Measurements from ENCODE around the gene TEX9.
"Not testable (repeated sequence)": the region's sequence is repeated elsewhere in the genome, so short reads cannot be mapped to it uniquely, and the experiment has no call there.

The TEX9 gene

DNA sequence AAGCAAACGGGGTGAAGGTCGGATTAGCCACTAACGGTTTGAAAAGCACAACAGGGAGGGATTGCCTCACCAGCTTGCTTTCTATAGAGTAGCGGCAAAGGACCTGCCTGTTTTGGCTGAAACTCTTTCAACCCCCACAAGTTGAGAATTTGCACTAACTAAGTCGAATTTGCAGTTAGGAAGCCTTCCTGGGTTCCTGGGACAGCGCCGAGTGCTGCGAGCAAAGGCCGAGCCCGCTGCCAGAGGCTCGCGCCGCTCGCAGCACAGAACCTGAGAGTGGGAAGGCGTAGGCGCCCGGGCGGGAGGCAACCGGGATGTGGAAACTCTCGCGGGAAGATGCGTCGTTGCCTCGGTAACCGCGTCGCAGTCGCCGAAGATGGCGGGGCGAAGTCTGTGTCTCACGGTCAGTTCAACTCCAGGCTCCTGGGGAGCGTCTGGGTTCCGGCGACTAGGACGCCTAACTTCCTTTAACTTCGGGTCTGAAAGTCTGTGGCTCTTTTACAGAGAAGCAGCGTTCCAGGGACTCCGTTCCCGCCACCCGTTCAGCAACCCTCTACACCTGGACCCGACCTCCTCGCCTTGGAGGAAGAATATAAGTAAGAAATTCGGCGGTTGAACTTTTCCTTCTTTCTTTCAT lies at the start of gene TEX9:
Gene TEX9 (plus strand): TSS at position 352 of the 637 bp plus-strand sequence. CDS start 25 bp downstream, at position 377.
- Mint-ChIP-seq H3K36me3 (ENCODE audit: low read depth) (no peaks in the 10 kb centered on the region), H3K4me1 (peaks cover 15% of the 10 kb centered on the region), H3K27ac (peak within 1 kb of the TSS; percentile 56 to 85 (median 78)), H3K9me3 (peaks cover 10% of the 10 kb centered on the region), H3K4me3 (peak within 1 kb of the TSS; percentile 81 to 99 (median 92)), H3K27me3 (ENCODE audit: low read depth) (peaks cover 3% of the 10 kb centered on the region)
- TF ChIP-seq, protein P1, sequence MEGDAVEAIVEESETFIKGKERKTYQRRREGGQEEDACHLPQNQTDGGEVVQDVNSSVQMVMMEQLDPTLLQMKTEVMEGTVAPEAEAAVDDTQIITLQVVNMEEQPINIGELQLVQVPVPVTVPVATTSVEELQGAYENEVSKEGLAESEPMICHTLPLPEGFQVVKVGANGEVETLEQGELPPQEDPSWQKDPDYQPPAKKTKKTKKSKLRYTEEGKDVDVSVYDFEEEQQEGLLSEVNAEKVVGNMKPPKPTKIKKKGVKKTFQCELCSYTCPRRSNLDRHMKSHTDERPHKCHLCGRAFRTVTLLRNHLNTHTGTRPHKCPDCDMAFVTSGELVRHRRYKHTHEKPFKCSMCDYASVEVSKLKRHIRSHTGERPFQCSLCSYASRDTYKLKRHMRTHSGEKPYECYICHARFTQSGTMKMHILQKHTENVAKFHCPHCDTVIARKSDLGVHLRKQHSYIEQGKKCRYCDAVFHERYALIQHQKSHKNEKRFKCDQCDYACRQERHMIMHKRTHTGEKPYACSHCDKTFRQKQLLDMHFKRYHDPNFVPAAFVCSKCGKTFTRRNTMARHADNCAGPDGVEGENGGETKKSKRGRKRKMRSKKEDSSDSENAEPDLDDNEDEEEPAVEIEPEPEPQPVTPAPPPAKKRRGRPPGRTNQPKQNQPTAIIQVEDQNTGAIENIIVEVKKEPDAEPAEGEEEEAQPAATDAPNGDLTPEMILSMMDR (IDR thresholded peaks at IDR 0.05; ENCODE audit: unreplicated experiment in 3 of 3): no peak

DNA sequence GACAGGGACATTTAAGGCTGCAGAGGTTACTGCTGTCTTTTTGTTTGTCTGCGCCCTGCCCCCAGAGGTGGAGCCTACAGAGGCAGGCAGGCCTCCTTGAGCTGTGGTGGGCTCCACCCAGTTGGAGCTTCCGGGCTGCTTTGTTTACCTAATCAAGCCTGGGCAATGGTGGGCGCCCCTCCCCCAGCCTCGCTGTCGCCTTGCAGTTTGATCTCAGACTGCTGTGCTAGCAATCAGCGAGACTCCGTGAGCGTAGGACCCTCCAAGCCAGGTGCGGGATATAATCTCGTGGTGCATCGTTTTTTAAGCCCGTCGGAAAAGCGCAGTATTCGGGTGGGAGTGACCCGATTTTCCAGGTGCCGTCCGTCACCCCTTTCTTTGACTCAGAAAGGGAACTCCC lies 48.7 kb upstream of the TEX9 start:
- H3K9me3 Mint-ChIP-seq: peaks cover 16% of the 10 kb centered on the region
- H3K27ac Mint-ChIP-seq; H3K4me3 Mint-ChIP-seq; H3K36me3 Mint-ChIP-seq (ENCODE audit: low read depth); H3K27me3 Mint-ChIP-seq (ENCODE audit: low read depth); H3K4me1 Mint-ChIP-seq: not testable (repeated sequence)

DNA sequence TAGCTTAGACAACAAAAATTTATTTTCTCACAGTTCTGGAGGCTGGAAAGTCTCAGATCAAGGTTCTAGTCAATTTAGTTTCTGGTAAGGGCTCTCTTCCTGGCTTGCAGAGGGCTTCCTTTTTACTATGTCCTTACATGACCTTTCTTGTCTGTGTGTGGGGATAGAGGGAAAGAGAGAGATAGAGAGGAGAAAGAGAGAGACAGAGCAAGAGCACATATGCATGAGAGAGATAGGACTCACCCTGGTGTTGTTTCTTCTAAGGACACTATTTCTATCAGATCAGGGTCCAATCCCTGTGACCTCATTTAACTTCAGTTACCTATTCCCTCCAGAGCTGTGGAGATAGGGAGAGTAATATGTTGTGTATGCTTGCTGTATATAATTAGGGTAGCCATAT lies 44.9 kb upstream of the TEX9 start:
- no peaks in the 10 kb centered on the region for H3K4me1 Mint-ChIP-seq
- H3K9me3 Mint-ChIP-seq: peaks cover 16% of the 10 kb centered on the region
- peaks cover 6% of the 10 kb centered on the region for H3K36me3 Mint-ChIP-seq (ENCODE audit: low read depth)

DNA sequence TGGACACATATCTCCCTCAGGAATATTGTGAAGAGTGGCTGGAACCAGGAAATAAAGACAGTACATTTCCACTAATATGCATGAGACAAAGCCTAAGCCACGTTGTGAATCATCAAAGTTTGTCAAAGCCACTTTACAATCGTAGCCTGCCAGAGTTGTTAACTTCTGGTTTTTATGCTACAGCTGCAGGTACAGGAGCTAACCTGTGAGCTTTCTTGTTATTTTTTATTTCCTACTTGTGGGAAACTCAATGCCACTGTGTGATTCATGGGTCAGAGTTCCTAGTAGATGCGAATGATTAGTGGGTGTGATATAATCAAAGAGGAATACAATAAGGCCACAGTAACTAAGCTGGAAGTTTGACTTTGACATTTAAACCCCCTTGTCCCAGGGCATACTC lies 44.4 kb upstream of the TEX9 start:
- peaks cover 6% of the 10 kb centered on the region for H3K36me3 Mint-ChIP-seq (ENCODE audit: low read depth)
- H3K27ac Mint-ChIP-seq: no peak overlapping the region

More for the DNA sequence above, 44.9 kb upstream of the TEX9 start:
- Mint-ChIP-seq H3K4me3 (no peak overlapping the region), H3K27ac (no peak overlapping the region), H3K27me3 (ENCODE audit: low read depth) (no peaks in the 10 kb centered on the region)
- TF ChIP-seq, protein P1 (IDR thresholded peaks at IDR 0.05; ENCODE audit: unreplicated experiment in 3 of 3): no peak

DNA sequence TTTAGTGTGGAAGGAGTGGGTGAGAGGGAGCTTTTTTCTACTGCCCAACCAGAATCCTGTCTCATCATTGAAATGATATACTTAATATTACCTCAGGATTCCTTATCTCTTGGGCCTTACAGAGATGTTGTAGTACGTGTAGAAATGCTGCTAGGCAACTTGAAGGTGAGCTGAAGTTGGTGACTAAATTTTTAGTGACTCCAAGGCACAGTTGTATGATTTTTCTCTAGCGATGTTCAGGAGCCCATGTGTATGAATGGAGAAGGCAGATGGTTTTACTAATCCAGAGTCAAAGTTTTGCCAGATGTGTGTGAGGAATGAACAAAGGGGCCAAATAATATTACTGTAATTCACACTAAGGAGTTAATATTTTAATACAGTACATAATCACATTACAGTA lies 42.8 kb upstream of the TEX9 start:
- Mint-ChIP-seq H3K4me3 (no peak overlapping the region), H3K27me3 (ENCODE audit: low read depth) (no peaks in the 10 kb centered on the region), H3K9me3 (peaks cover 11% of the 10 kb centered on the region), H3K4me1 (no peaks in the 10 kb centered on the region), H3K36me3 (ENCODE audit: low read depth) (peaks cover 1% of the 10 kb centered on the region), H3K27ac (no peak overlapping the region)
- TF ChIP-seq, protein P1 (IDR thresholded peaks at IDR 0.05; ENCODE audit: unreplicated experiment in 3 of 3): no peak

More for the DNA sequence above, 44.4 kb upstream of the TEX9 start:
- Mint-ChIP-seq H3K4me3 (no peak overlapping the region), H3K4me1 (no peaks in the 10 kb centered on the region), H3K9me3 (peaks cover 16% of the 10 kb centered on the region), H3K27me3 (ENCODE audit: low read depth) (no peaks in the 10 kb centered on the region)
- TF ChIP-seq, protein P1 (IDR thresholded peaks at IDR 0.05; ENCODE audit: unreplicated experiment in 3 of 3): no peak

DNA sequence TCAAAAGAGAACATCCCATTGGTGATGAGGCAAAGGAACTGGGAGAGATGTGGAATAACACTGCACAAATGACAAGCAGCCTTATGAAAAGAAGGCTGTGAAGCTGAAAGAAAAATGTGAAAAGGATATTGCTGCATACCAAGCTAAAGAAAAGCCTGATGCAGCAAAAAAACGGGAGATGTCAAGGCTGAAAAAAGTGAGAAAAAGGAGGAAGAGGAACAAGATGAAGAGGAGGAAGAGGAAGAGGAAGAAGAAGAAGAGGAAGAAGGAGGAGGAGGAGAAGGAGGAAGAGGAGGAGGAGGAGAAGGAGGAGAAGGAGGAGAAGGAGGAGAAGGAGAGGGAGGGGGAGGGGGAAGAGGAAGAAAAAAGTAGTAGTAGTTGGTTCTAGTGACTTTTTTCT lies 41.8 kb upstream of the TEX9 start:
- no peak overlapping the region for H3K4me3 Mint-ChIP-seq
- no peaks in the 10 kb centered on the region for H3K27me3 Mint-ChIP-seq (ENCODE audit: low read depth)
- no peaks in the 10 kb centered on the region for H3K36me3 Mint-ChIP-seq (ENCODE audit: low read depth)

More for the DNA sequence above, 41.8 kb upstream of the TEX9 start:
- H3K4me1 Mint-ChIP-seq: no peaks in the 10 kb centered on the region
- H3K9me3 Mint-ChIP-seq: peaks cover 2% of the 10 kb centered on the region
- TF ChIP-seq, protein P1 (IDR thresholded peaks at IDR 0.05; ENCODE audit: unreplicated experiment in 3 of 3): no peak
- no peak overlapping the region for H3K27ac Mint-ChIP-seq
